GM19193 (cell line): ENCODE results near the gene ARHGDIG.
A peak's percentile ranks its signal among the peaks of the same experiment; 100 is the strongest.

ENCODE experiments used
- POLR2A ChIP-seq: IDR thresholded peaks from 4 replicates; pipeline ENCODE4 v1.6.1; 2011; ENCODE audit not compliant: insufficient read depth, insufficient read length; ENCODE audit errors: extremely low read depth

ARHGDIG gene

GRCh38 chr16:280552-280951, at the start of gene ARHGDIG:
TSS of gene ARHGDIG (plus strand) at chr16:280591. CDS start at chr16:280681, 90 bp downstream.
- TF ChIP-seq POLR2A = no peak

GRCh38 chr16:230949-231348, 49.4 kb upstream of the ARHGDIG start:
- no peak for TF ChIP-seq POLR2A

DNA sequence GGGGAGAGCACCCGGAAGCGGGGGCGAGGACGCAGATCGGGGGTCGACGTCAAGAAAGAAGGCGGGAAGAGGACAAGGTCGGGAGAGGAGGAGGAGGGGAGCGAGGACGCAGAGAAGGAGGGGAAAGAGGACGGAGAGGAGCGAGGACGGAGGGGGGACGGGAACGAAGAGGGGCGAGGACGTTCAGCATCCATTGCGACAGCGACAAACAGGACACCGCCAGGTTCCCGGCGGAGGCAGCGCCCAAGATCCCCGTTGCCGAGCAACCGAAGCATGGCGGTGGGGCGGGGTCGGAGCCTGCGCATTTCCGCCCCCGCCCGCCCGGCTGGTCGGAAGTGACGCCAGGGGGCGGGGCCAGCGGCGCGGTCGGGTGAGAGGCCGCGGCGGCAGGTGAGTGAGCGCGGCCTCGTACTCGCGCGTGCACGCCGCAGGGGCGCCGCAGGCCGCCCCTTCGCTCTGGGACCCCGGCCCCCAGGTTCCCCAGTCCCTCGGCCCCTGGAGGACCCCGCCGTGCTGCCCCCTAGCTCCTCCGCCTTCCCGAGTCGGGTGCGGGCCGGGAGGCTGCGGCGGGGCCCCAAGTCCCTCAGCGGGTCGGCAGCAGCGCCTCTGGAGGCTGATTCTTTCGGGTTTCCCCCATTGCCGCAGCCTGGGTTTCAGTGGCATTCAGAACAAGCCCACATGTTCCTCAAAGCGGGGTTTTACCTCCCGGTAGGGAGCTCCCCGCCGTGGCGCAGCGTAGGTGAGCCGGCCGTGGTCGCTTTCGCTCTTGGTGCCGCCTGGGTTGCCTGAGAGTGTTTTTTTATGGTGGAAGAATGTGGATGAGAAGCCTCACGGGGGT, 45.7 kb upstream of the ARHGDIG start, which contains the start of gene FAM234A:
TSS of gene FAM234A (plus strand) at position 354 of the 838 bp plus-strand sequence. CDS start 19,593 bp downstream, outside the sequence.
- TF ChIP-seq POLR2A = peak; percentile 94

DNA sequence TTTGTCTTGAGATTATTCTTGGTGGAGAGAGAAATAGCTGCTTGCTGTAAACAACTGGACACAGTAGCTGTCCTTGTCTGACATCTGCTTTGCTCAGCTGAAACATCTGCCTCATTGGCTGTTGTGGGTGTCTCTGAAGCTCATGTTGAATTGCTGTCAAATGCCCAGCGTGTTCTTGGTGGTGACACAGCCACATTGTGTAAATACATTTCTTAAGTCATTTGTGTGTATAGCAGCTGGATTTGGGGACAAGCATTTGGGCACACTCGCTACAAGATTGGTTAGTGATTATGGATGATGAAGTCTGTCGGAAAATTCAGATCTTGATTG, 40.5 kb upstream of the ARHGDIG start:
- TF ChIP-seq POLR2A = no peak

DNA sequence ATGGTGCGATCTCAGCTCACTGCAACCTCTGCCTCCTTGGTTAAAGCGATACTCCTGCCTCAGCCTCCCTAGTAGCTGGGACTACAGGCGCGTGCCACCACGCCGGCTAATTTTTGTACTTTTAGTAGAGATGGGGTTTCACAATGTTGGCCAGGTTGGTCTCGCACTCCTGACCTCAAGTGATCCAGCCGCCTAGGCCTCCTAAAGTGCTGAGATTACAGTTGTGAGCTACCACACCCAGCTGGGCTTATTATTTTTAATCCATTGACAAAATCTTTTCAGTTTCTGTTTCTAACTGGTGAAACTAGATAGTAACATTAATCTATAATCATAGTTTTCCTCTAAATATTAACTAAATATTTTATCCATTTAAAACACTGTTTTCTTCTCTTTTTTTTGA, 39.8 kb upstream of the ARHGDIG start:
- no peak for TF ChIP-seq POLR2A

- TF ChIP-seq POLR2A = no peak
Observed at GRCh38 chr16:242281-242680, 38.1 kb upstream of the ARHGDIG start.

DNA sequence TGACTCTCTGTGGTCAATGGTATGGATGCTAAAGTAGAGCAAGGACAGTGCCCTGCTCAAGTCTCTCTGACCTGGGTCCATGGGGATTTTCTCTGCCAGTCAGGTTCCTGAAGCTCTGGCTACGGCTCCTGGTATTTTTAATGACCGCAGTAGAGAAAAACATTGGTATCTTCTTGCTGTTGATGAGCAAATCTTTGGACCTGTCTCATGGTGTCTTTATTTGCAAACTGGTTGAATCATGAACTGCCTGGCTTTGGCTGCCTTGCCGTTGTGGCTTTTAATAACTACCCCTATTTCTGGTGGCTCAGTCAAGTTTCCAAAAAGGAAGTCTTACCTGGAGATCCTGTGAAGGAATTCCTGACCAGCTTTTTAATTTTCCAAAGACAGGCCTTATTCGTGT, 37.0 kb upstream of the ARHGDIG start:
- TF ChIP-seq POLR2A = no peak

DNA sequence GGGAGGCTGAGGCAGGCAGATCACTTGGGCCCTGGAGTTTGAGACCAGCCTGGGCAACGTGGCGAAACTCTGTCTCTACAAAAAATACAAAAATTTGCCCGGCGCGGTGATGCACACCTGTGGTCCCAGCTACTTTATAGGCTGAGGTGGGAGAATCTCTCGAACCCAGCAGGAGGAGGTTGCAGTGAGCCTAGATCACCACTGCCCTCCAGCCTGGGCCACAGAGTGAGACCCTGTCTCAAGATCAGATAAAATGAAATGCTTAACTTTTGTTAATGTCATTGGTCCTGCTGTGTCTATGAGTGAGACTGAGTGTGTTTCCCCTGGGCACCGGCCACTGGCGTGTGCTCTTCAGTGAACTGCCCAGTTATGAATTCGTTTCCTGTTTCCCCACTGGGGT, 35.3 kb upstream of the ARHGDIG start:
- no peak for TF ChIP-seq POLR2A

DNA sequence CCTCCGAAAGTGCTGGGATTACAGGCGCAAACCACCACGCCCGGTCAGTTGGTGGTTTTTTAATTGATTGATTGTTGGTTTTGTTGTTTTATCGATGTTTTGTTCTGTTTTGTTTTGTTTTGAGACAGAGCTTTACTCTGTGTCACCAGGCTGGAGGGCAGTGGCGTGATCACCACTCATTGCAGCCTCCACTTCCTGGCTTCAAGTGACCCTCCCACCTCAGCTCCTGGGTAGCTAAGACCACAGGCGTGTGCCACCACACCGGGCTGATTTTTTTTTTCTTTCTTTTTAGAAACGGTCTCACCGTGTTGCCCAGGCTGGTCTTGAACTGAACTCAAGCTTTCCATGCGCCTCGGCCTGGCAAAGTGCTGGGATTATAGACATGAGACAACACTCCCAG, 33.4 kb upstream of the ARHGDIG start:
- TF ChIP-seq POLR2A = no peak

DNA sequence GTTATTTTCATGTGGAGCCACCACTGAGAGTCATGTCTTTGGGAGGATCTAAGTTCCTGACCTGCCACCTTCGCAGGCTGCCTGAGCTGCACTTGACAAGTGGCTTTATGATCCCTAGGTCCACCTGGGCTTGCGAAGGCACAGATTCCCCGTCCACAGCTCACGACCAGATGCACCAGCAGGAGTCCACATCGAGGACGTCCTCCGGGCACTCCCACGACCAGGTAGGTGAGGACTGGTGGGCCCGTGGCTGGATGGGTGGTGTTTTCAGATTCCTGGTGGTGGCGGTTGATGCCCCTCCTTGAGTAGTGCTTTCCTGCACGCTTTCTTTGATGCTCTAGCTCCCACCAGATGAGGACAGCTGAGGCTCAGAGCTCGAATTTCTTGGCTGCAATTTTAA, 31.0 kb upstream of the ARHGDIG start:
- no peak for TF ChIP-seq POLR2A

GRCh38 chr16:252366-253337, 27.7 kb upstream of the ARHGDIG start:
- TF ChIP-seq POLR2A = no peak

GRCh38 chr16:253833-254232, 26.6 kb upstream of the ARHGDIG start:
- TF ChIP-seq POLR2A = no peak

DNA sequence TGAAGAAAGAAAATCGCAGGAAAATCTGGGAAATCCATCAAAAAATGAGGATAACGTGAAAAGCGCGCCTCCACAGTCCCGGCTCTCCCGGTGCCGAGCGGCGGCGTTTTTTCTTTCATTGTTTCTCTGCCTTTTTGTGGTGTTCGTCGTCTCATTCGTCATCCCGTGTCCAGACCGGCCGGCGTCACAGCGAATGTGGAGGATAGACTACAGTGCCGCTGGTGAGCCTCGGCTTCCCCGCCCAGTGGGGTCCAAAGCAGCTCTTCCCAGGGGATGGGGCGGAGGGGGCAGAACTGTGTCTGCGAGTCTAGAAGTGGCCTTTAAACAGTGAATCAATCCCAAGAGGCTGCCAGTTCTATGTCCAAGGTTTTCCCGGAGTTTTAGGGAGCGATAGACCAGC, 25.9 kb upstream of the ARHGDIG start:
- TF ChIP-seq POLR2A = no peak

DNA sequence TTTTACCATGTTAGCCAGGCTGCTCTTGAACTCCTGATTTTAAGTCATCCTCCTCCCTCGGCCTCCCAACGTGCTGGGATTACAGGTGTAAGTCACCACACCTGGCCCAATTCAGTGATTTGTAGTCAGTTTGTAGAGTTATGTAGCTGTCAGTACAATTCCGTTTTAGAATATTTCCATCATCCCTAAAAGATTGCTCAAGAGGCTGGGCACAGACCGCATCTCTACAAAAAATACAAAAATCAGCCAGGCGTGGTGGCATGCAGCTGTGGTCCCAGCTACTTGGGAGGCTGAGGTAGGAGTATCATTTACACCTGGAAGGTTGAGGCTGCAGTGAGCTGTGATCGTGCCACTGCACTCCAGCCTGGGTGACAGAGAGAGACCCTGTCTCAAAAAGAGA, 25.2 kb upstream of the ARHGDIG start:
- no peak for TF ChIP-seq POLR2A

DNA sequence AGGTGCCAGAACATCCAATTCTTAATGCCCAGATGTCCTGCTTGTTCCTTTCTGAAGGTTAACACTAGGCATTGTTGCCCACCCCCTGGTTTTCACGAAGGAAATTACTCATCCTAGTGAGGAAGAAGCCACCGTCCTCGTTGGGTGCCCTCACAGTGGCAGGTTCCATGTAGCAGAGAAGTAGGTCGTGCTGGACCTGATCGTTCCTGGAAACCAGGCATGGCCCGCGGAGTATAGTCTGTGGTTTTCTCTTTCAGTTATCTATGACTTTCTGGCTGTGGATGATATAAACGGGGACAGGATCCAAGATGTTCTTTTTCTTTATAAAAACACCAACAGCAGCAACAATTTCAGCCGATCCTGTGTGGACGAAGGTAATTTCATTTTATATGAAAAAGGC, 21.2 kb upstream of the ARHGDIG start:
- no peak for TF ChIP-seq POLR2A
